DMS153 treated with DMSO at 0.1 percent for 48 hours (cell line): ENCODE measurements around the gene ZC3H7A.

Source experiments
- DNase-seq: peaks from one replicate; lab custom pipeline; 2025; ENCODE audit not compliant: unreplicated experiment; lab: John Stamatoyannopoulos, UW

ZC3H7A gene

DNA sequence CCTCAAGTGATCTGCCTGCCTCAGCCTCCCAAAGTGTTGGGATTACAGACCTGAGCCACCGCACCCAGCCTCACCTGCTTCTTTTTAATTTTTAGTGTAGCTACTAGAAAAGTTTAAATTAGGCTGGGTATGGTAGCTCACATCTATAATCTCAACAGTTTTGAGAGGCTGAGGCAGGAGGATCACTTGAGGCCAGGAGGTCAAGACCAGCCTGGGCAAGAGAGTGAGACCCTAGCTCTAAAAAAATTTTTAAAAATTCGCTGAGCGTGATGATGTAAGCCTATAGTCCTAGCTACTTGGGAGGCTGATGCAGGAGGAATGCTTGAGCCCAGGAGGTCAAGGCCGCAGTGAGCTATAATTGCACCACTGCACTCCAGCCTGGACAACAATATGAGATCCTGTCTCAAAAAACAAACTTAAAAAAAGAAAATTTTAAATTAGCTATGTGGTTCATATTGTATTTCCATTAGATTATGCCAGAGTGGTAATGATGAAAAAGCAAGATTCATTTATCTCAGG is 89.3 kb downstream of the ZC3H7A start:
- DNase-seq: no peak

GRCh38 chr16:11706180-11706742 is 90.8 kb downstream of the ZC3H7A start:
- DNase-seq: no peak

DNA sequence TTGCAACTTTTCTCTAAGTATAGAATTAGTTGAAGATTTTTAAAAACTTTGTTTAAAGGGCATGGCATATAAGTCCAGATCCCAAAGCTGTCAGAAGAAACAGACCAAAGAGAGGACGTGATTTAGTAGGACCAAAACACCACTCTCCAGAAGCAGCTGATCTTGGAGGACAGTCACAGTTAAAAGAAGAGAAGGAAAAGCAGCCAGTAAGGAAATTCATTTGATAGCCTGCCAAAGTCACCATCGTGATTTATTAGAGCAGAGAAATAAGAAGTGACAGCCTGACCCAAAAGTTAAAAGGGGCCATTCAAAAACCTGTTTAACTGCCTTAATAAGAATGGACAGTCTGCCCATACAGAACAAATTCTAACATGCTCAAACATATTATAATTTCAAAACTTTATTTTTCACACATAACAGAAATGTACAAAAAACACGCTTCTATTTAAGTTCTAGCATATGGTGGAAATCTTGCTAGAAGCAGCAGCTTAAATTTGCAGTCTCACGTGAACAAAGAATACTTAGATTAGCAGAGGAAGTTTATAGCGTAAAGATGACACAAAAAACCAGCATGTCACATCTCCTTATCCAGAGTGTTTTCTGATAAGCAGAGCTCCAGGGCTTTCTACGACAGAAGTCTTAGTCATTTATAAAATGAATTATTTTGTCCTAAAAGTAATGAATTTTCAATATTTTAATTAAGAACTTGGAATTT is 91.6 kb downstream of the ZC3H7A start:
- no peak for DNase-seq
